HG03280 (cell line): ENCODE data around the gene CCDC97.

ENCODE experiments used
- ATAC-seq: cut with Tn5 transposase; IDR thresholded peaks from one replicate; pipeline ENCODE4 v1.9.1; 2021; ENCODE audit warnings: mild to moderate bottlenecking, moderate library complexity; ENCODE audit not compliant: unreplicated experiment

CCDC97 gene

GRCh38 chr19:41297628-41298347 lies 12.2 kb upstream of the CCDC97 start:
- peak; percentile 80 for ATAC-seq

GRCh38 chr19:41298348-41298964 lies 11.5 kb upstream of the CCDC97 start:
- ATAC-seq: peak; percentile 27

- ATAC-seq: no peak
Observed at GRCh38 chr19:41299046-41299754, 10.8 kb upstream of the CCDC97 start.

- ATAC-seq: no peak
Observed at GRCh38 chr19:41299755-41300089, 10.2 kb upstream of the CCDC97 start.

- no peak for ATAC-seq
Observed at GRCh38 chr19:41300555-41300954, 9.4 kb upstream of the CCDC97 start.

GRCh38 chr19:41302624-41303351 lies 7.2 kb upstream of the CCDC97 start:
- ATAC-seq: no peak

- no peak for ATAC-seq
Observed at GRCh38 chr19:41303954-41304353, 6.0 kb upstream of the CCDC97 start.

GRCh38 chr19:41304706-41305483 lies 5.1 kb upstream of the CCDC97 start:
- ATAC-seq: no peak

GRCh38 chr19:41305927-41306793 lies 3.8 kb upstream of the CCDC97 start:
- no peak for ATAC-seq

GRCh38 chr19:41307090-41307875 lies 2.7 kb upstream of the CCDC97 start:
- no peak for ATAC-seq

GRCh38 chr19:41307954-41308449 lies 2.0 kb upstream of the CCDC97 start:
- no peak for ATAC-seq

GRCh38 chr19:41308450-41309179 lies 1.4 kb upstream of the CCDC97 start:
- no peak for ATAC-seq

- no peak for ATAC-seq
Observed at GRCh38 chr19:41309180-41310032, 566 bp upstream of the CCDC97 start.

- ATAC-seq: no peak
Observed at GRCh38 chr19:41311072-41311471, 1.1 kb downstream of the CCDC97 start.

GRCh38 chr19:41311613-41312012 lies 1.6 kb downstream of the CCDC97 start:
- no peak for ATAC-seq

GRCh38 chr19:41316306-41316920 lies 6.4 kb downstream of the CCDC97 start:
- no peak for ATAC-seq
